Measurements from ENCODE around the gene PRKN. TPM values are rescaled to one million over a fixed set of nuclear protein-coding genes. Genes with fewer than 3 reads are reported as not detected.

Gene PRKN
- total RNA-seq, 1 donor from 2014 or later: 2.8 TPM

- no peak for DNase-seq (ENCODE audit: low spot score)
- H3K4me2 ChIP-seq: no peak overlapping the region
- H3K9ac ChIP-seq: no peak overlapping the region
- no peak overlapping the region for H2AFZ ChIP-seq (replicated peaks)
- no peaks in the 10 kb centered on the region for H3F3A ChIP-seq (ENCODE audit: low read depth)
- no peaks in the 10 kb centered on the region for H3K4me1 Mint-ChIP-seq
- H3K79me2 ChIP-seq (ENCODE audit: low read depth): no peaks in the 10 kb centered on the region
- H3K27ac Mint-ChIP-seq: no peak overlapping the region
- H3K4me1 ChIP-seq: no peaks in the 10 kb centered on the region
- H3K36me3 ChIP-seq: no peaks in the 10 kb centered on the region
- peaks cover 3% of the 10 kb centered on the region for H3K36me3 Mint-ChIP-seq
- no peak for TF ChIP-seq CTCF (IDR thresholded peaks at IDR 0.05)
- TF ChIP-seq EZH2phosphoT487 (IDR thresholded peaks at IDR 0.05): no peak
- TF ChIP-seq EZH2 (IDR thresholded peaks at IDR 0.05): no peak
- H4K20me1 ChIP-seq (ENCODE audit: low read depth): no peaks in the 10 kb centered on the region
- H3K4me3 ChIP-seq: no peak overlapping the region
- no peaks in the 10 kb centered on the region for H3K9me3 ChIP-seq (ENCODE audit: low read depth)
- peaks cover 2% of the 10 kb centered on the region for H3K27me3 Mint-ChIP-seq (ENCODE audit: insufficient read depth, low read depth)
- no peak overlapping the region for H3K4me3 Mint-ChIP-seq
- peaks cover 5% of the 10 kb centered on the region for H3K9me3 Mint-ChIP-seq
- no peak overlapping the region for H3K27ac ChIP-seq
- no peaks in the 10 kb centered on the region for H3K27me3 ChIP-seq
These were observed 516.5 kb downstream of the PRKN start for GRCh38 chr6:162211022-162211421.

GRCh38 chr6:162203287-162203686, 524.3 kb downstream of the PRKN start:
- Histone ChIP-seq H3K27ac (no peak overlapping the region), H3K79me2 (ENCODE audit: low read depth) (no peaks in the 10 kb centered on the region), H3K9me3 (ENCODE audit: low read depth) (no peaks in the 10 kb centered on the region), H3K4me2 (no peak overlapping the region), H2AFZ (replicated peaks) (no peak overlapping the region), H3K4me1 (no peaks in the 10 kb centered on the region), H3K27me3 (no peaks in the 10 kb centered on the region), H3K9ac (no peak overlapping the region), H3F3A (ENCODE audit: low read depth) (no peaks in the 10 kb centered on the region), H3K4me3 (no peak overlapping the region), H3K36me3 (no peaks in the 10 kb centered on the region), H4K20me1 (ENCODE audit: low read depth) (no peaks in the 10 kb centered on the region)
- no peaks in the 10 kb centered on the region for H3K9me3 Mint-ChIP-seq
- TF ChIP-seq EZH2 (IDR thresholded peaks at IDR 0.05) (no peak), CTCF (IDR thresholded peaks at IDR 0.05) (no peak)
- DNase-seq (ENCODE audit: low spot score): no peak
- no peaks in the 10 kb centered on the region for H3K36me3 Mint-ChIP-seq
- H3K4me3 Mint-ChIP-seq: no peak overlapping the region
- H3K27me3 Mint-ChIP-seq (ENCODE audit: insufficient read depth, low read depth): no peaks in the 10 kb centered on the region
- H3K4me1 Mint-ChIP-seq: peaks cover 3% of the 10 kb centered on the region
- H3K27ac Mint-ChIP-seq: no peak overlapping the region

GRCh38 chr6:162200945-162201690, 526.4 kb downstream of the PRKN start:
- no peaks in the 10 kb centered on the region for H3K36me3 ChIP-seq
- H3K4me2 ChIP-seq: no peak overlapping the region
- no peak overlapping the region for H3K27ac Mint-ChIP-seq
- H3K4me1 Mint-ChIP-seq: peaks cover 3% of the 10 kb centered on the region
- no peaks in the 10 kb centered on the region for H3K36me3 Mint-ChIP-seq
- H3K9ac ChIP-seq: no peak overlapping the region
- no peak overlapping the region for H3K4me3 Mint-ChIP-seq
- H3K27me3 ChIP-seq: no peaks in the 10 kb centered on the region
- no peaks in the 10 kb centered on the region for H3F3A ChIP-seq (ENCODE audit: low read depth)
- H3K9me3 Mint-ChIP-seq: no peaks in the 10 kb centered on the region
- DNase-seq (ENCODE audit: low spot score): no peak
- no peaks in the 10 kb centered on the region for H3K79me2 ChIP-seq (ENCODE audit: low read depth)
- no peak overlapping the region for H3K27ac ChIP-seq
- H4K20me1 ChIP-seq (ENCODE audit: low read depth): no peaks in the 10 kb centered on the region
- no peak overlapping the region for H3K4me3 ChIP-seq
- H3K9me3 ChIP-seq (ENCODE audit: low read depth): no peaks in the 10 kb centered on the region
- H2AFZ ChIP-seq (replicated peaks): no peak overlapping the region
- TF ChIP-seq EZH2phosphoT487 (IDR thresholded peaks at IDR 0.05) (no peak), CTCF (IDR thresholded peaks at IDR 0.05) (no peak), EZH2 (IDR thresholded peaks at IDR 0.05) (no peak)
- no peaks in the 10 kb centered on the region for H3K27me3 Mint-ChIP-seq (ENCODE audit: insufficient read depth, low read depth)
- no peaks in the 10 kb centered on the region for H3K4me1 ChIP-seq

All from neural progenitor cell (in vitro differentiated cells).